ENCODE measurements around the gene GKAP1.

The GKAP1 gene

DNA sequence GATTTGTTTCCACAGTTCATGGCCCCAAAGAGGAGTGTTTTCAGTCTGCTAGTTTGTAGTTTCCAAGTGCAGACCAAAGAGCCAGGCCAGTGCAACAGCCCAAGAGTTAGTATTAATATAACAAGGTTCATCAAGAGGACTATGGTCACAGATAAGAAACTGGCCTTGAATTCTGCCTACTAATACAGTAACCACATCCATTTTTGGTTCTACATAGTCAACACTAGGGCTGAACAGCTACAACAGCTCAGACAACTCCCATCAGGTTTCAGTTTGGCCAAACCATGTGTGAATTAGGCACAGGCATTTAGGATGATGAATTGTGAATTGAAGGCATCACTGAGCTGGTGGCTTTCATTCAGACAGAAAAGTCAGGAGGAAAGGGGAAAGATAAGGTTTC lies 96.1 kb downstream of the GKAP1 start:
- H3K4ac ChIP-seq (ENCODE audit: low read length) = no peak overlapping the region
- peaks cover 0 to 6% (median 0%) of the 10 kb centered on the region in 3 experiments for H3K27me3 ChIP-seq (ENCODE audit: control insufficient read depth in 3 of 3, insufficient read depth in 3 of 3, low read depth in 1 of 3, low read length in 3 of 3)

DNA sequence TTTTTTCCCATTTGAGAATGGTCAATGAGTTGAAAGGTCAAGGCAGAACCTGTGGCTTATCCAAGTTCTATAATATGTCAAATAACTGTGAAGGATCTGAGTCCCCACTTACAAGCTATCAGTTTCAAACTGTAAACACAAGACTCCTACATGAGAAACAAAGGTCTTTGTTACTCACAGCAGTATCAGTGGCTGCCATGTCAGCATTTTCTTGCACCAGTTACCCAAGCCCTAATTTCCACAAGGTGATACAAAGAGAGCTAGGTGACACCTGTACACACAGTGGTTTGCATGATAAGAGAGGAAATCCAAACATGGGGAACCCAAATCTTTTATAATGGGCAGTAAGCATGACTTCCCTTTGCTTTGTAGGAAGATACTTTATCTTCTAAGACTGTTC lies 101.8 kb downstream of the GKAP1 start:
- Histone ChIP-seq H3K36me3 (replicated peaks in 1 of 2; ENCODE audit: control insufficient read depth in 2 of 2, insufficient read depth in 2 of 2, low read length in 2 of 2) (no peaks in the 10 kb centered on the region), H4K91ac (ENCODE audit: low read depth, low read length, poor library complexity) (no peak overlapping the region), H3K4me2 (ENCODE audit: insufficient read depth, low read length, poor library complexity, severe bottlenecking) (no peak overlapping the region), H3K23ac (ENCODE audit: low read depth, low read length, poor library complexity) (no peak overlapping the region), H2BK12ac (ENCODE audit: low read length) (no peak overlapping the region), H3K14ac (ENCODE audit: low read length) (no peak overlapping the region), H3K27ac (replicated peaks; ENCODE audit: low read length) (no peak overlapping the region), H2BK15ac (ENCODE audit: low read length) (no peak overlapping the region), H3K18ac (ENCODE audit: low read length) (no peak overlapping the region), H2AK5ac (ENCODE audit: low read depth, low read length) (no peak overlapping the region), H4K8ac (ENCODE audit: low read depth, low read length) (no peak overlapping the region), H3K4ac (ENCODE audit: low read length) (no peak overlapping the region), H3K4me3 (ENCODE audit: low read length in 2 of 2) (no peak overlapping the region), H2AFZ (ENCODE audit: low read length) (no peak overlapping the region), H3K27me3 (ENCODE audit: control insufficient read depth in 3 of 3, insufficient read depth in 3 of 3, low read depth in 1 of 3, low read length in 3 of 3) (no peaks in the 10 kb centered on the region), H2BK120ac (ENCODE audit: low read depth, low read length) (no peak overlapping the region), H3K79me1 (ENCODE audit: low read depth, low read length) (no peaks in the 10 kb centered on the region), H3K4me1 (ENCODE audit: control insufficient read depth in 2 of 2, insufficient read depth in 1 of 2, low read depth in 1 of 2, low read length in 2 of 2) (no peaks in the 10 kb centered on the region), H2BK5ac (ENCODE audit: low read length) (no peak overlapping the region), H3K9ac (ENCODE audit: low read depth, low read length, poor library complexity) (no peak overlapping the region), H3K9me3 (replicated peaks in 1 of 2; ENCODE audit: control insufficient read depth in 2 of 2, insufficient read depth in 1 of 2, low read depth in 1 of 2, low read length in 2 of 2) (peaks cover 0 to 4% of the 10 kb centered on the region in 2 donors)
- no peak for DNase-seq (ENCODE audit: low spot score)

More for the DNA sequence above, 96.1 kb downstream of the GKAP1 start:
- Histone ChIP-seq H2BK120ac (ENCODE audit: low read depth, low read length) (no peak overlapping the region), H3K4me1 (ENCODE audit: control insufficient read depth in 2 of 2, insufficient read depth in 1 of 2, low read depth in 1 of 2, low read length in 2 of 2) (no peaks in the 10 kb centered on the region), H4K8ac (ENCODE audit: low read depth, low read length) (no peak overlapping the region), H2BK12ac (ENCODE audit: low read length) (no peak overlapping the region), H3K9ac (ENCODE audit: low read depth, low read length, poor library complexity) (no peak overlapping the region), H2AFZ (ENCODE audit: low read length) (no peak overlapping the region), H2BK15ac (ENCODE audit: low read length) (no peak overlapping the region), H3K4me2 (ENCODE audit: insufficient read depth, low read length, poor library complexity, severe bottlenecking) (no peak overlapping the region), H2AK5ac (ENCODE audit: low read depth, low read length) (no peak overlapping the region), H4K91ac (ENCODE audit: low read depth, low read length, poor library complexity) (no peak overlapping the region), H3K79me1 (ENCODE audit: low read depth, low read length) (no peaks in the 10 kb centered on the region), H3K14ac (ENCODE audit: low read length) (no peak overlapping the region), H3K36me3 (replicated peaks in 1 of 2; ENCODE audit: control insufficient read depth in 2 of 2, insufficient read depth in 2 of 2, low read length in 2 of 2) (no peaks in the 10 kb centered on the region), H2BK5ac (ENCODE audit: low read length) (no peak overlapping the region), H3K27ac (replicated peaks; ENCODE audit: low read length) (no peak overlapping the region), H3K18ac (ENCODE audit: low read length) (no peak overlapping the region), H3K4me3 (ENCODE audit: low read length in 2 of 2) (no peak overlapping the region), H3K9me3 (replicated peaks in 1 of 2; ENCODE audit: control insufficient read depth in 2 of 2, insufficient read depth in 1 of 2, low read depth in 1 of 2, low read length in 2 of 2) (peaks cover 0 to 2% of the 10 kb centered on the region in 2 donors), H3K23ac (ENCODE audit: low read depth, low read length, poor library complexity) (no peak overlapping the region)
- no peak for DNase-seq (ENCODE audit: low spot score)

DNA sequence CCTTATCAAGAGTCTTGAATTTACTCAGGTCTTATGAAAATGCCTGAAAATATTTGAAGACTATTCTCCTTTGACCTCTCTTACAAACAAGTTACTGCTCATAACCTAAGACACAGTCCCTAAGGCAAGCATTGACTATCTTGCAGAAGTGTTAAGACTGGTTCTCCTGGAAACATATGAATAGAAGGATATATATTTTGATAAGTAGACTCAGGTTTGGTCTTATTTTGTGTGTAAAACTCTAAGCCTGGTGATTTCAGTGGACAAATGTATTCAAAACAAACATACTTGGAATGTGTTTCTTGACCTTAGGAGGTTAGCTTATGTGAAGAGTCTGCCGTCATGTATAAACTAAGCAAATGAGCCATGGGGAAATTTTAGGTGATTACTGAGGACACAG lies 102.3 kb downstream of the GKAP1 start:
- DNase-seq (ENCODE audit: low spot score) = no peak
- H3K4ac ChIP-seq (ENCODE audit: low read length) = no peak overlapping the region
- H3K9ac ChIP-seq (ENCODE audit: low read depth, low read length, poor library complexity) = no peak overlapping the region
- no peak overlapping the region for H4K8ac ChIP-seq (ENCODE audit: low read depth, low read length)
- no peak overlapping the region for H3K4me3 ChIP-seq (ENCODE audit: low read length in 2 of 2)
- no peak overlapping the region for H3K4me2 ChIP-seq (ENCODE audit: insufficient read depth, low read length, poor library complexity, severe bottlenecking)
- H2AK5ac ChIP-seq (ENCODE audit: low read depth, low read length) = no peak overlapping the region
- H2BK120ac ChIP-seq (ENCODE audit: low read depth, low read length) = no peak overlapping the region
- no peak overlapping the region for H3K23ac ChIP-seq (ENCODE audit: low read depth, low read length, poor library complexity)
- H3K27ac ChIP-seq (replicated peaks; ENCODE audit: low read length) = no peak overlapping the region
- no peaks in the 10 kb centered on the region for H3K79me1 ChIP-seq (ENCODE audit: low read depth, low read length)
- peaks cover 0 to 4% of the 10 kb centered on the region in 2 donors for H3K9me3 ChIP-seq (replicated peaks in 1 of 2; ENCODE audit: control insufficient read depth in 2 of 2, insufficient read depth in 1 of 2, low read depth in 1 of 2, low read length in 2 of 2)
- no CpG with 5 or more reads among the region's 1 CpG for WGBS, 2 donors (ENCODE audit: extremely low coverage in 2 of 2, insufficient read length in 2 of 2, insufficient replicate concordance in 1 of 2)
- no peak overlapping the region for H2BK5ac ChIP-seq (ENCODE audit: low read length)
- no peaks in the 10 kb centered on the region for H3K4me1 ChIP-seq (ENCODE audit: control insufficient read depth in 2 of 2, insufficient read depth in 1 of 2, low read depth in 1 of 2, low read length in 2 of 2)
- H3K36me3 ChIP-seq (replicated peaks in 1 of 2; ENCODE audit: control insufficient read depth in 2 of 2, insufficient read depth in 2 of 2, low read length in 2 of 2) = no peaks in the 10 kb centered on the region
- no peak overlapping the region for H3K14ac ChIP-seq (ENCODE audit: low read length)
- H2BK12ac ChIP-seq (ENCODE audit: low read length) = no peak overlapping the region
- H3K27me3 ChIP-seq (ENCODE audit: control insufficient read depth in 3 of 3, insufficient read depth in 3 of 3, low read depth in 1 of 3, low read length in 3 of 3) = no peaks in the 10 kb centered on the region
- H2AFZ ChIP-seq (ENCODE audit: low read length) = no peak overlapping the region
- H4K91ac ChIP-seq (ENCODE audit: low read depth, low read length, poor library complexity) = no peak overlapping the region
- no peak overlapping the region for H2BK15ac ChIP-seq (ENCODE audit: low read length)
- no peak overlapping the region for H3K18ac ChIP-seq (ENCODE audit: low read length)

DNA sequence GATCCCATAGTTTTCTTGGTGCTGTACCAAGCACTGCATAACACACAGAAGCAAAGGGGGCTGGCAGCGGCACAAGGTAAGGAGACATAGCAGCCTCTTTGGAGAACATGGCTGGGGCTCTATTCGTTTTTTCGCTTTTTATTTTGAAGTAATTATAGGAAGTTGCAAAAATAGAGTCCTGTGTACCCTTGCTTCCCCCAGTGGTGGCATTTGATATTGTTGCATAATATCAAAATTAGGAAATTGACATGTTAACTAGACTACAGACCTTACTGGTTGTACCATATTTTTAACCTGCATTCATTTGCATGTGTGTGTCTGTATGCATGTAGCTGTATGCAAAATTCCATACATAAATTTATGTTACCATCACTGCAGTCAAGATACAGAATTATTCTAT lies 103.2 kb downstream of the GKAP1 start:
- Histone ChIP-seq H3K9me3 (replicated peaks in 1 of 2; ENCODE audit: control insufficient read depth in 2 of 2, insufficient read depth in 1 of 2, low read depth in 1 of 2, low read length in 2 of 2) (peaks cover 0 to 4% of the 10 kb centered on the region in 2 donors), H4K8ac (ENCODE audit: low read depth, low read length) (no peak overlapping the region)
- DNase-seq (ENCODE audit: low spot score) = no peak

More for the DNA sequence above, 103.2 kb downstream of the GKAP1 start:
- Histone ChIP-seq H2BK5ac (ENCODE audit: low read length) (no peak overlapping the region), H2AFZ (ENCODE audit: low read length) (no peak overlapping the region), H3K18ac (ENCODE audit: low read length) (no peak overlapping the region), H3K36me3 (replicated peaks in 1 of 2; ENCODE audit: control insufficient read depth in 2 of 2, insufficient read depth in 2 of 2, low read length in 2 of 2) (no peaks in the 10 kb centered on the region), H3K27ac (replicated peaks; ENCODE audit: low read length) (no peak overlapping the region), H3K4me2 (ENCODE audit: insufficient read depth, low read length, poor library complexity, severe bottlenecking) (no peak overlapping the region), H3K4ac (ENCODE audit: low read length) (no peak overlapping the region), H3K27me3 (ENCODE audit: control insufficient read depth in 3 of 3, insufficient read depth in 3 of 3, low read depth in 1 of 3, low read length in 3 of 3) (no peaks in the 10 kb centered on the region), H2BK15ac (ENCODE audit: low read length) (no peak overlapping the region), H3K4me1 (ENCODE audit: control insufficient read depth in 2 of 2, insufficient read depth in 1 of 2, low read depth in 1 of 2, low read length in 2 of 2) (no peaks in the 10 kb centered on the region), H3K23ac (ENCODE audit: low read depth, low read length, poor library complexity) (no peak overlapping the region), H3K14ac (ENCODE audit: low read length) (no peak overlapping the region), H2BK120ac (ENCODE audit: low read depth, low read length) (no peak overlapping the region), H2BK12ac (ENCODE audit: low read length) (no peak overlapping the region), H2AK5ac (ENCODE audit: low read depth, low read length) (no peak overlapping the region), H3K9ac (ENCODE audit: low read depth, low read length, poor library complexity) (no peak overlapping the region), H3K4me3 (ENCODE audit: low read length in 2 of 2) (no peak overlapping the region), H3K79me1 (ENCODE audit: low read depth, low read length) (no peaks in the 10 kb centered on the region), H4K91ac (ENCODE audit: low read depth, low read length, poor library complexity) (no peak overlapping the region)
- no CpG with 5 or more reads among the region's 3 CpGs for WGBS, 2 donors (ENCODE audit: extremely low coverage in 2 of 2, insufficient read length in 2 of 2, insufficient replicate concordance in 1 of 2)
